HepG2 (cell line): ENCODE data around the gene CD19. TPM values are rescaled to one million over a fixed set of nuclear protein-coding genes. Genes with fewer than 3 reads are reported as not detected.
A peak's percentile ranks its signal among the peaks of the same experiment; 100 is the strongest.

Experiments used
- ATAC-seq: fragments of 200-7000 bp; cut with Tn5 transposase; 3 replicates; pipeline ENCODE4 v1.9.1; 2020; ENCODE audit warnings: mild to moderate bottlenecking, moderate library complexity
- BruUV-seq: library from RNA; stranded (reverse); fragments of 400-500 nt; replicated peaks from 2 replicates; lab custom pipeline; 2021; lab: Mats Ljungman, UMichigan
- CTCF ChIA-PET: fragments of 300-600 bp; formaldehyde crosslinking; extraction: SDS; loops from one replicate; lab custom pipeline; 2021; ENCODE audit warnings: low total read pairs, inconsistent platforms, low intra/inter-chr PET ratio; lab: Yijun Ruan, JAX
- POLR2A ChIA-PET: fragments of 350-600 bp; sonication (Branson Sonifier 250); formaldehyde crosslinking; loops from one replicate; lab custom pipeline; 2020; ENCODE audit warnings: antibody characterized with exemption, inconsistent platforms; lab: Yijun Ruan, JAX
- DNase-seq: peaks from one replicate; pipeline ENCODE4 v3.0.0-alpha.2; 2015; ENCODE audit warnings: low spot score
- FAIRE-seq: peaks from 3 replicates; lab custom pipeline; 2011; peaks lifted over from hg19 to GRCh38; lab: Jason Lieb, UNC
- H2AFZ ChIP-seq: one replicate; pipeline ENCODE4 v1.6.1; 2011; ENCODE audit warnings: low read length, inconsistent platforms
- H3K27ac ChIP-seq: fragments of 300-600 bp; 3 replicates; pipeline ENCODE4 v1.8.0; 2011; ENCODE audit warnings: mixed run types, mild to moderate bottlenecking, mixed read lengths, low read length, inconsistent platforms; ENCODE audit not compliant: insufficient read depth; ENCODE audit errors: extremely low read length
- H3K27me3 ChIP-seq, 2 experiments: fragments of 200-600 bp in 1 of 2; 2 replicates in 1 of 2; 3 replicates in 1 of 2; pipeline versions ENCODE4 v1.6.0 to v1.8.0; 2011; ENCODE audit warnings: low read length in 2 of 2, mild to moderate bottlenecking in 2 of 2, moderate library complexity in 2 of 2, inconsistent platforms in 1 of 2; ENCODE audit not compliant: insufficient read depth in 2 of 2, control insufficient read depth in 1 of 2
- H3K36me3 ChIP-seq, 2 experiments: fragments of 200-600 bp in 1 of 2; replicated peaks in 1 of 2; 2 replicates in 1 of 2; 3 replicates in 1 of 2; pipeline versions ENCODE4 v1.5.1 to v1.8.0; 2011; ENCODE audit warnings: low read length in 2 of 2, inconsistent platforms in 1 of 2; ENCODE audit not compliant: insufficient read depth in 2 of 2, control insufficient read depth in 1 of 2
- H3K4me1 ChIP-seq: 2 replicates; pipeline ENCODE4 v1.5.1; 2012; ENCODE audit warnings: low read length, inconsistent platforms; ENCODE audit not compliant: insufficient read depth
- H3K4me2 ChIP-seq: 2 replicates; pipeline ENCODE4 v1.6.0; 2011; ENCODE audit warnings: low read depth, low read length, inconsistent platforms
- H3K4me3 ChIP-seq, 3 experiments: fragments of 200-600 bp in 1 of 3; sonication (generic), shearing (Covaris generic) in 1 of 3; replicated peaks in 1 of 3; 2 replicates each; pipeline ENCODE4 v1.5.1; 2011 to 2016; ENCODE audit warnings: low read length in 3 of 3, inconsistent platforms in 2 of 3, low read depth in 2 of 3, mild to moderate bottlenecking in 2 of 3, control low read depth in 1 of 3, mixed read lengths in 1 of 3; ENCODE audit not compliant: insufficient read depth in 1 of 3
- H3K79me2 ChIP-seq: one replicate; pipeline ENCODE4 v1.6.1; 2011; ENCODE audit warnings: low read length, inconsistent platforms; ENCODE audit not compliant: insufficient read depth
- H3K9ac ChIP-seq: 2 replicates; pipeline ENCODE4 v1.6.0; 2011; ENCODE audit warnings: mild to moderate bottlenecking, low read depth, low read length, inconsistent platforms; ENCODE audit not compliant: insufficient read depth
- H3K9me3 ChIP-seq: 2 replicates; pipeline ENCODE4 v1.5.1; 2012; ENCODE audit warnings: mild to moderate bottlenecking, low read length
- H4K20me1 ChIP-seq: 2 replicates; pipeline ENCODE4 v1.6.0; 2011; ENCODE audit warnings: inconsistent platforms, mild to moderate bottlenecking, low read length, moderate library complexity; ENCODE audit not compliant: insufficient read depth
- AGO2 ChIP-seq: fragments of 200-400 bp; formaldehyde crosslinking; optimal IDR thresholded peaks from 2 replicates; pipeline ENCODE3; 2017; ENCODE audit warnings: mild to moderate bottlenecking, low read depth, low read length, moderate library complexity
- RBFOX2 ChIP-seq: fragments of 200-400 bp; formaldehyde crosslinking; IDR thresholded peaks from 2 replicates; pipeline ENCODE4 v1.6.1; 2017; ENCODE audit warnings: low read depth, mild to moderate bottlenecking, low read length
- ZNF770 ChIP-seq: sonication (generic); formaldehyde crosslinking; IDR thresholded peaks from 2 replicates; pipeline ENCODE4 v1.5.0; 2020; ENCODE audit warnings: mild to moderate bottlenecking, missing genetic modification reagents
- ZNF883 ChIP-seq: sonication (generic); formaldehyde crosslinking; IDR thresholded peaks from 2 replicates; pipeline ENCODE4 v1.5.1; 2020; ENCODE audit warnings: mild to moderate bottlenecking, missing genetic modification reagents; ENCODE audit errors: not compliant biosample characterization
- WGBS: methylation state at CpG from one replicate; pipeline ENCODE4 v1.1.6; 2017; ENCODE audit warnings: low lambda C conversion rate; 5-methylcytosine and 5-hydroxymethylcytosine counted together
- in situ Hi-C: cut with HindIII; loops from 2 replicates; pipeline ENCODE4 v1.10.0; 2017; ENCODE audit warnings: low pct_unique_long_range_greater_than_20kb; ENCODE audit not compliant: extremely low pct_ligation_motif_present
- intact Hi-C: fragments of 100-400 bp; cut with micrococcal nuclease; formaldehyde crosslinking; loops from one replicate; pipeline ENCODE4 v1.10.0; 2022; ENCODE audit not compliant: unreplicated experiment
- polyA plus RNA-seq, 8 experiments: library from polyadenylated mRNA; depleted of rRNA in 3 of 8; stranded (reverse) in 7 of 8; unstranded in 1 of 8; fragments of >200 nt; fragmentation: Illumina TruSeq in 4 of 8; extraction: Trizol in 4 of 8; gene quantifications; 2 replicates each; pipeline versions ENCODE4 v1.2.1 to v1.2.3, GENCODE V29; 2011 to 2016; ENCODE audit warnings: low read depth in 4 of 8, missing spikeins in 1 of 8, mixed read lengths in 1 of 8; ENCODE audit not compliant: insufficient read depth in 1 of 8
- total RNA-seq, 5 experiments: library from RNA; depleted of rRNA; stranded (reverse); fragments of >200 nt; fragmentation: Illumina TruSeq; extraction: Trizol; gene quantifications; 2 replicates each; pipeline ENCODE4 v1.2.3, GENCODE V29; 2016; ENCODE audit warnings: low read depth in 1 of 5

CD19 gene
- total and polyA plus RNA-seq, 2 of the 13 experiments (the other 11 are each of a cell fraction or from before 2014, with no cell fraction given) = 0.55 to 1.1 TPM

- H3K27me3 ChIP-seq = no peaks in the 10 kb centered on the region
- peak; percentile 10 for TF ChIP-seq AGO2
- TF ChIP-seq RBFOX2 = 0 out of 2 replicates have a peak, but pooled peaks have one; percentile 14
- no peak for TF ChIP-seq ZNF883 (CRISPR knock-in tag)
- TF ChIP-seq ZNF770 (CRISPR knock-in tag) = peak; percentile 40; the same call in 1 of the 2 replicates
- no peaks in the 10 kb centered on the region; the same call in 1 of the 2 replicates for H4K20me1 ChIP-seq
- H3K4me2 ChIP-seq = no peak within 1 kb of the TSS
- H3K79me2 ChIP-seq = no peaks in the 10 kb centered on the region
- no peaks in the 10 kb centered on the region for H3K4me1 ChIP-seq
- in situ Hi-C loops = no loop called here
- FAIRE-seq (no peak), DNase-seq (no peak), ATAC-seq (peak; percentile 9; the same call in 2 of the 3 replicates)
- WGBS = 93% methylated on average over 12 of the region's 24 CpGs
- intact Hi-C loops = no loop called here
- no peak within 1 kb of the TSS for H3K4me3 ChIP-seq
- no TSS peak for BruUV-seq
- no peak within 1 kb of the TSS for H3K9ac ChIP-seq
- H3K36me3 ChIP-seq = peaks cover 15 to 45% of the 10 kb centered on the region in 2 experiments
- ChIA-PET CTCF (no interaction called here), POLR2A (interaction anchor here (1.0 kb wide), 1 partner anchor 34 kb away, joined by 3 read pairs; the partner anchor contains the start of gene NFATC2IP)
- H3K27ac ChIP-seq = no peak within 1 kb of the TSS
- no peaks in the 10 kb centered on the region for H3K9me3 ChIP-seq
- H2AFZ ChIP-seq = no peak within 1 kb of the TSS
Observed at GRCh38 chr16:28984619-28985135, 52.9 kb downstream of the CD19 start, which contains the start of gene LAT. TSS of gene LAT (plus strand) at chr16:28985052. CDS start at chr16:28985418, 366 bp downstream.
